ENCODE data around the gene KIF5B. TPM values are rescaled to one million over a fixed set of nuclear protein-coding genes. Genes with fewer than 3 reads are reported as not detected.
A peak's percentile ranks its signal among the peaks of the same experiment; 100 is the strongest.
"Not testable (repeated sequence)": the region's sequence is repeated elsewhere in the genome, so short reads cannot be mapped to it uniquely, and the experiment has no call there.

Gene KIF5B
- total RNA-seq, 1 experiment from 2014 or later = 84.4 TPM

DNA sequence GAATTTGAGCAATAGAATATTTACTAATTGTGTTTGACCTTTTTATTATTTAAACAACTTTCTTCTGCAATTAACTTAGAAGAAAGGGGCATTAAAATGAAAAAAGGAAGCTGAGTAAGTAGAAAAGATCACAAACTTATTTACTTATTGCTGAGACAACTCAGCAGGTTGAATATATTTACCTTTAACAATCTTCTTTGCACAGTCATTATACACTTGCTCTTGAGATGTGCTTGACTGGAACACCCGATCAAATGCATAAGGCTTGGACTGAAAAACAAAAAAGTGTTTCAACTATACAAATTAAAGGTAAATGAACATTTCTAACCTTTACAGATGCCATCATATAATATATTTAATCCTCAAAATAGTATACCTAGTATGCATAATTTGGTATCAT is 7.9 kb downstream of the KIF5B start:
- intact Hi-C loops (cut with micrococcal nuclease) = loop anchor here (10.0 kb wide), 1 partner anchor 157 kb away; no protein-coding TSS in a partner anchor
- CTCF ChIA-PET = no interaction called here
- H3K27ac ChIP-seq (ENCODE audit: low read length) = no peak overlapping the region
- H2AFZ ChIP-seq (ENCODE audit: low read length) = no peak overlapping the region
- H3K27me3 ChIP-seq (ENCODE audit: low read length) = no peaks in the 10 kb centered on the region
- peak; percentile 76 for ATAC-seq
- BruUV-seq (replicated peaks) = no TSS peak
- peaks cover 41% of the 10 kb centered on the region for H3K36me3 ChIP-seq (ENCODE audit: low read depth, low read length)
- H3K79me2 ChIP-seq (ENCODE audit: low read length) = peaks cover 100% of the 10 kb centered on the region
- POLR2A ChIA-PET (ENCODE audit: unreplicated experiment) = no interaction called here
- no peak overlapping the region for H3K4me3 ChIP-seq (ENCODE audit: low read length)
- TF ChIP-seq, protein P1, sequence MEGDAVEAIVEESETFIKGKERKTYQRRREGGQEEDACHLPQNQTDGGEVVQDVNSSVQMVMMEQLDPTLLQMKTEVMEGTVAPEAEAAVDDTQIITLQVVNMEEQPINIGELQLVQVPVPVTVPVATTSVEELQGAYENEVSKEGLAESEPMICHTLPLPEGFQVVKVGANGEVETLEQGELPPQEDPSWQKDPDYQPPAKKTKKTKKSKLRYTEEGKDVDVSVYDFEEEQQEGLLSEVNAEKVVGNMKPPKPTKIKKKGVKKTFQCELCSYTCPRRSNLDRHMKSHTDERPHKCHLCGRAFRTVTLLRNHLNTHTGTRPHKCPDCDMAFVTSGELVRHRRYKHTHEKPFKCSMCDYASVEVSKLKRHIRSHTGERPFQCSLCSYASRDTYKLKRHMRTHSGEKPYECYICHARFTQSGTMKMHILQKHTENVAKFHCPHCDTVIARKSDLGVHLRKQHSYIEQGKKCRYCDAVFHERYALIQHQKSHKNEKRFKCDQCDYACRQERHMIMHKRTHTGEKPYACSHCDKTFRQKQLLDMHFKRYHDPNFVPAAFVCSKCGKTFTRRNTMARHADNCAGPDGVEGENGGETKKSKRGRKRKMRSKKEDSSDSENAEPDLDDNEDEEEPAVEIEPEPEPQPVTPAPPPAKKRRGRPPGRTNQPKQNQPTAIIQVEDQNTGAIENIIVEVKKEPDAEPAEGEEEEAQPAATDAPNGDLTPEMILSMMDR (conservative IDR thresholded peaks at IDR 0.05; ENCODE audit: low read depth, low read length) = no peak
- TF ChIP-seq EZH2 (IDR thresholded peaks at IDR 0.05; ENCODE audit: low read length, unreplicated experiment) (no peak), EZH2phosphoT487 (IDR thresholded peaks at IDR 0.05; ENCODE audit: borderline replicate concordance, low read length) (no peak)
- H3K9ac ChIP-seq (ENCODE audit: low read length) = no peak overlapping the region
- no peaks in the 10 kb centered on the region for H3F3A ChIP-seq (ENCODE audit: low read length, unreplicated experiment)
- H3K4me1 ChIP-seq (ENCODE audit: insufficient read depth, low read length) = peaks cover 35% of the 10 kb centered on the region; the same call in 1 of the 2 replicates
- no peaks in the 10 kb centered on the region for H3K9me3 ChIP-seq (ENCODE audit: low read length)
- H4K20me1 ChIP-seq (ENCODE audit: low read length) = peaks cover 83% of the 10 kb centered on the region
- no peak overlapping the region for H3K4me2 ChIP-seq (ENCODE audit: low read length)
- DNase-seq = no peak
- no peaks in the 10 kb centered on the region for H3K9me2 ChIP-seq (replicated peaks; ENCODE audit: low read length)

DNA sequence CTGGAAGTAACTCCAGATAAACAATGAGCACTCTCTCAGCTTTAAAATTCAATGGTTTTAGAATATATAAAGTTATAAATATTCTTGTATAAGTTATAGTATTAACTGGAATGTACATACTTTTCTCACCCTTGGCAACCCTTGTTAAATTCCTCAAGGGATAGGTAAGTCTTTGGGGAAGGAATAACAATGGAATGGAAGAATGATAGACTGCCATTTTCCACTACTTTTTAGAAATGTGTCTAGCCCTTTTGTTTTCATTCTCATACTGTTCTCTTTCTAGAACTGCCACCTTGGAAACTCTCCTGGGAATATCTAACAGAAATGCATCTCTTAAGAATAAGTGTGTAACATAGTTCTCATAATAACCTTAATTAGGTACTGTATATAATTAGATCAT is 8.3 kb downstream of the KIF5B start:
- ATAC-seq (no peak), DNase-seq (no peak)
- peaks cover 43% of the 10 kb centered on the region for H3K36me3 ChIP-seq (ENCODE audit: low read depth, low read length)
- H3K27me3 ChIP-seq (ENCODE audit: low read length) = no peaks in the 10 kb centered on the region
- no peaks in the 10 kb centered on the region for H3F3A ChIP-seq (ENCODE audit: low read length, unreplicated experiment)
- ChIA-PET CTCF (no interaction called here), POLR2A (ENCODE audit: unreplicated experiment) (no interaction called here)
- no peak overlapping the region for H3K4me3 ChIP-seq (ENCODE audit: low read length)
- no peak overlapping the region for H3K27ac ChIP-seq (ENCODE audit: low read length)
- H2AFZ ChIP-seq (ENCODE audit: low read length) = no peak overlapping the region
- H3K4me2 ChIP-seq (ENCODE audit: low read length) = no peak overlapping the region
- BruUV-seq (replicated peaks) = no TSS peak
- H3K9ac ChIP-seq (ENCODE audit: low read length) = no peak overlapping the region
- intact Hi-C loops (cut with micrococcal nuclease) = loop anchor here (10.0 kb wide), 1 partner anchor 157 kb away; no protein-coding TSS in a partner anchor
- TF ChIP-seq EZH2phosphoT487 (IDR thresholded peaks at IDR 0.05; ENCODE audit: borderline replicate concordance, low read length) (no peak), EZH2 (IDR thresholded peaks at IDR 0.05; ENCODE audit: low read length, unreplicated experiment) (no peak)
- TF ChIP-seq, protein P1 (conservative IDR thresholded peaks at IDR 0.05; ENCODE audit: low read depth, low read length) = no peak
- peaks cover 100% of the 10 kb centered on the region for H3K79me2 ChIP-seq (ENCODE audit: low read length)
- H3K9me3 ChIP-seq (ENCODE audit: low read length) = no peaks in the 10 kb centered on the region
- peaks cover 31% of the 10 kb centered on the region; the same call in 1 of the 2 replicates for H3K4me1 ChIP-seq (ENCODE audit: insufficient read depth, low read length)
- H4K20me1 ChIP-seq (ENCODE audit: low read length) = peaks cover 81% of the 10 kb centered on the region
- H3K9me2 ChIP-seq (replicated peaks; ENCODE audit: low read length) = no peaks in the 10 kb centered on the region

DNA sequence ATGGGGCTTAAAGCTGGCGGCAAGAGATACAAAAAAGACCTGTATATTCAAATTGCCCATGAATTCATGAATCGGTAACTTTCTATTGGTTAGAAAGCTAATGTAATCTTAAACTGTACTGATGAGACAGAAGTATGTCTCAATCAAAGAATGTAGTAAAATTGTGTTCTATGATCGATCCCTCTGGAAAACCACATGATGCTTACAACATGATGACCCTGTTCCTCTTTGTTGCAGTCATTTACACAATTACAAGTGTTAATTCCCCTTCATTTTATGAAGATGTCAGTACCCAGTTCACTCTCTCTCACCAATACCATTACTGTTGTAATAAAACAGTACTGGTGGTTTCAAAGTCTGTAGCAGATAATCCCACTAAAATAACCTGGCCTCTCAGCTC is 10.1 kb downstream of the KIF5B start:
- Histone ChIP-seq H3K9me2 (replicated peaks; ENCODE audit: low read length) (no peaks in the 10 kb centered on the region), H3K4me3 (ENCODE audit: low read length) (no peak overlapping the region), H3K9ac (ENCODE audit: low read length) (no peak overlapping the region), H3K4me1 (ENCODE audit: insufficient read depth, low read length) (peaks cover 24% of the 10 kb centered on the region; the same call in 1 of the 2 replicates), H4K20me1 (ENCODE audit: low read length) (peaks cover 79% of the 10 kb centered on the region), H3K36me3 (ENCODE audit: low read depth, low read length) (peaks cover 43% of the 10 kb centered on the region), H3K27me3 (ENCODE audit: low read length) (no peaks in the 10 kb centered on the region), H2AFZ (ENCODE audit: low read length) (no peak overlapping the region), H3K27ac (ENCODE audit: low read length) (no peak overlapping the region), H3F3A (ENCODE audit: low read length, unreplicated experiment) (no peaks in the 10 kb centered on the region), H3K9me3 (ENCODE audit: low read length) (no peaks in the 10 kb centered on the region), H3K4me2 (ENCODE audit: low read length) (no peak overlapping the region), H3K79me2 (ENCODE audit: low read length) (peaks cover 100% of the 10 kb centered on the region)
- intact Hi-C loops (cut with micrococcal nuclease) = loop anchor here (10.0 kb wide), 1 partner anchor 159 kb away; no protein-coding TSS in a partner anchor
- ATAC-seq (no peak), DNase-seq (no peak)
- CTCF ChIA-PET = no interaction called here
- POLR2A ChIA-PET (ENCODE audit: unreplicated experiment) = interaction anchor here (0.6 kb wide), 1 partner anchor 67 kb away, joined by 25 read pairs; no protein-coding TSS in a partner anchor
- TF ChIP-seq, protein P1 (conservative IDR thresholded peaks at IDR 0.05; ENCODE audit: low read depth, low read length) = no peak
- BruUV-seq (replicated peaks) = no TSS peak

DNA sequence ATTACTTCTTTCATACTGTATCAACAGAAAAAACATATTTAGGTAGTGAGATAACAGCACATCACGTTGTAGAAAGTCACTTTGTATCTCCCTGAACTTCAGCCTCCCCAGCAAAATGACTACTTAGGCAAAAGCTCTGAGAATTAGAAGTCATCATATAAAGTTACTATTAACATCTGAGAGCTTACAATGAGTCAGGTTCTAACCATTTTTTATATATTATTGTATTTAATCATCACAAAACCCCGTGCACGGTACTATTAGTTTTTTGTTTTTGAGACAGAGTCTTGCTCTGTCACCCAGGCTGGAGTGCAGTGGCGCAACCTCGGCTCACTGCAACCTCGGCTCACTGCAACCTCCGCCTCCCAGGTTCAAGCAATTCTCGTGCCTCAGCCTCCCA is 13.5 kb downstream of the KIF5B start:
- H3K4me1 ChIP-seq (ENCODE audit: insufficient read depth, low read length); H3K9me3 ChIP-seq (ENCODE audit: low read length); H3K4me2 ChIP-seq (ENCODE audit: low read length); H2AFZ ChIP-seq (ENCODE audit: low read length); CTCF ChIA-PET; H3K27me3 ChIP-seq (ENCODE audit: low read length); H3K9me2 ChIP-seq (replicated peaks; ENCODE audit: low read length); POLR2A ChIA-PET (ENCODE audit: unreplicated experiment); H3F3A ChIP-seq (ENCODE audit: low read length, unreplicated experiment); H3K4me3 ChIP-seq (ENCODE audit: low read length); H3K9ac ChIP-seq (ENCODE audit: low read length); BruUV-seq (replicated peaks); H3K27ac ChIP-seq (ENCODE audit: low read length): not testable (repeated sequence)
- DNase-seq (peak; percentile 20), ATAC-seq (peak; percentile 70)
- intact Hi-C loops (cut with micrococcal nuclease) = loop anchor here (10.0 kb wide), 1 partner anchor 162 kb away; no protein-coding TSS in a partner anchor
- Histone ChIP-seq H3K79me2 (ENCODE audit: low read length) (peaks cover 96% of the 10 kb centered on the region), H3K36me3 (ENCODE audit: low read depth, low read length) (peaks cover 42% of the 10 kb centered on the region), H4K20me1 (ENCODE audit: low read length) (peaks cover 60% of the 10 kb centered on the region)

Data from PC-3 (cell line).